GM21360 (cell line): ENCODE measurements around the gene LRRC37A2.
A peak's percentile ranks its signal among the peaks of the same experiment; 100 is the strongest.
"Not testable (repeated sequence)": the region's sequence is repeated elsewhere in the genome, so short reads cannot be mapped to it uniquely, and the experiment has no call there.

Source experiments
- ATAC-seq: cut with Tn5 transposase; IDR thresholded peaks from one replicate; pipeline ENCODE4 v1.9.1; 2021; ENCODE audit warnings: mild to moderate bottlenecking, moderate library complexity; ENCODE audit not compliant: unreplicated experiment

LRRC37A2 gene

GRCh38 chr17:46591332-46591731, 79.1 kb downstream of the LRRC37A2 start:
- peak; percentile 37 for ATAC-seq

GRCh38 chr17:46598344-46598931, 86.2 kb downstream of the LRRC37A2 start:
- ATAC-seq: peak; percentile 53

GRCh38 chr17:46600767-46601166, 88.5 kb downstream of the LRRC37A2 start:
- ATAC-seq: not testable (repeated sequence)

- peak; percentile 84 for ATAC-seq
Observed at GRCh38 chr17:46603125-46603524, 90.9 kb downstream of the LRRC37A2 start.
